ENCODE data around the gene KATNAL1.

KATNAL1 gene

DNA sequence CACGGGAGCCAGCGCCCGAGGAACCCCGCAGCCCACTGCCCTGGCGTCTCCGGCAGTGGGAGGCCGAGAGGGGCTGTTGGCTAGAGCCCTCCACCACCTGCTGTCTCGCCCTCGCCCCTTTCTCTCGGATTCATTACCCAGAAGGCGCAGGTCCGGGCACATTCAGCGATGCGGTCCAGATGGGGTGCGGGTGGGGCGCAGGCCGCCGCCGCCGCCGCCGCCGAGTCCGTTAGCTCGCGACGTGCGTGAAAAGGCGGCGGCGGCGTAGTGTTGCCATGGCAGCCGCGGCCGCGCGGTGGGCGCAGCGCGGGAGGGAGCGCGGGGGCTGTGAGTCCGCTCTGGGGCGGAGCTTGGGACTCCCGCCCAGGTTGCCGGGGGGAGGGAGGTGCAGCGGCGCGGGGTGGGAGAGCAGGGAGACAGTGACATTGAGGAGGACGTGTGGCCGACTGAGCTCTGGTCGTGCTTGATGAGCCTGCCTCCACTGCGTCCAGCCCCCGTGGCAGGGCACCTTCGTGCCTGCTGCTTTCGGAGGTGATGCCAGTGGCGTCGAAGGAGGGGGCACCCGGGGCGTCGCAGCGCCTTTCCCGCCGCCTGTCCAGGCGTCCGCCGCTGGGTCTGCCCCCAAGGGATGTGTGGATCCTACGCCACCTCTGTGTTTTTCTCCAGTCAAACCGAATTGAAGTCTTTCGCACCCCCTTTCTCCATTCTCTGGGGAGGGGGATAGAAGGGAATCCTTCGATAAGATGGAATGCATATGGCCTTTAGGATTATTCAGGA lies at the start of gene KATNAL1:
KATNAL1 (minus strand) TSS at position 358 of the 777 bp plus-strand sequence. CDS start 23,774 bp downstream, outside the sequence.
- peak; percentile 96 for DNase-seq

DNA sequence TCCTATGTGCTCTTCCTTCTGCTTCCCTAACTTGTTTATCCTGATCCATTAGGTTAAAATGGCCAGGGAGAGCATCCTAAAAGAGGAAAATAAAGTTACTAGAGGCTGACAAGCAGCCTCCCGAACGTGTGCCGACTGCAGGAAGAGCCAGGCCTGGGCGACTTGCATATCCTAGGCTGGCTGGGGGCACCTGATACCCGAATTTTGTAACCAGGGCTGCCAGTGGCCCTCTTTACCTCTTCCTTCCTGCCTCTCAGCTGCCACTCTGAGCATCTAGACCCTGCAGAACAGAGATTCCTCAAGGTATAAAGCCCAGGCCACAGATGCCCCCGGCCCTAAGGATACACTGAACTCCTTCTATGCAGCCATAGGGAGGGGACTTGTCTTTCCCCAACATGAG lies 48.5 kb upstream of the KATNAL1 start:
- DNase-seq, result no peak

DNA sequence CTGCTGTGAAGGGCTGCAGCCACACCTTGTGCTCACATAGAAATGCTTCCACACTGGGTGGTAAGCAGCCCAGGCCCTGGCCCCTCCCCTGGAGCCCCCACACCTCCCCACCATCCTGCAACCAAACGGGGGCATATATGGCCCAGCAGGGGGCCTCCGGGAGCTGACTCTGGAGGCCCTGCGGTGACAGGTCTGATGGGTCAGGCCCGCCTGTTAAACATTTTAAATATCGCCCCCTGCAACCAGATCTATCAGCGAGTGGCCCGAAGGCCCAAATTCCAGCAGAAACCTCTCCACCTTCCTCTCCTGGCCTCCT lies 48.0 kb upstream of the KATNAL1 start:
- peak; percentile 79 for DNase-seq

DNA sequence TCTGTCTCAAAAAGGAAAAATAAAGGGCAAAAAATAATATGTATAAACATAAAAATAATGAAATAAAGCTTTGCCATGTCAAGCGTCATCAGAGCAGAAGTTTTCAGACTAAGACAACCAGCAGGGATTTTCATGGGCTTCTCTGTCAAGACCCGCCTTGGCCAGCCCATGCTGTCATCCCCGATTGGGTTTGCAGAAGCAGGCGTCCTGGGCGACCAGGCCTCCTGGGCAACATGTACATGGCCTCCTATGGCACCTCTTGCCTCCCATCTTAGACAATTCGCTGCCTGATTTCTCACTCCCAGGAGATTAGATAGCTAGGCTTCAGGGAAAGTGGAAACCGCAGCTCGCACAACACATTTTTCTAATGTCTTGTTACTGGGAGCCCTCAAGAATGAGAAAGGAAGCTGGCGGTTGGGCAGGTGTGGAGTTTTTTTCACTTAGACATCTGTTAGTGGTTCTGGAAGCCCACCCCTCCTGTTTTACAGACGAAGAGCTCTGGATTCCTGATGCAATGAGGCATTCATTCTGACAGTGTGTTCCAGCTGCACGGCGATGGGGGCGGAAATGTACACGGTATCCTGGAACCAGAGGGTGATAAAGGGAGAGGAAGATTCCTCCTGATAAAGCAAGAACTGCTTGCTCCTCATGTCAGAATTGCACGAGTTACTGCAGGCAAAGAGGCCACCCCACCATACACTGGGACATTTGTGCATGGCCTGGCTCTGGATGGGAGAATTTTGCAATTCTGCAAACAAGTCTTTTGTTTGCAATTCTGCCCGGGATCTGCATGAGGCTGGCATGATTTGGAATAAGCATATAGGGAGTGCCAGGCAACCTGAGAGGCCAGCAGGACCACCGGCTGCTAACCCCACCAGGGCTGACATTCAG lies 47.4 kb upstream of the KATNAL1 start:
- DNase-seq, result no peak

DNA sequence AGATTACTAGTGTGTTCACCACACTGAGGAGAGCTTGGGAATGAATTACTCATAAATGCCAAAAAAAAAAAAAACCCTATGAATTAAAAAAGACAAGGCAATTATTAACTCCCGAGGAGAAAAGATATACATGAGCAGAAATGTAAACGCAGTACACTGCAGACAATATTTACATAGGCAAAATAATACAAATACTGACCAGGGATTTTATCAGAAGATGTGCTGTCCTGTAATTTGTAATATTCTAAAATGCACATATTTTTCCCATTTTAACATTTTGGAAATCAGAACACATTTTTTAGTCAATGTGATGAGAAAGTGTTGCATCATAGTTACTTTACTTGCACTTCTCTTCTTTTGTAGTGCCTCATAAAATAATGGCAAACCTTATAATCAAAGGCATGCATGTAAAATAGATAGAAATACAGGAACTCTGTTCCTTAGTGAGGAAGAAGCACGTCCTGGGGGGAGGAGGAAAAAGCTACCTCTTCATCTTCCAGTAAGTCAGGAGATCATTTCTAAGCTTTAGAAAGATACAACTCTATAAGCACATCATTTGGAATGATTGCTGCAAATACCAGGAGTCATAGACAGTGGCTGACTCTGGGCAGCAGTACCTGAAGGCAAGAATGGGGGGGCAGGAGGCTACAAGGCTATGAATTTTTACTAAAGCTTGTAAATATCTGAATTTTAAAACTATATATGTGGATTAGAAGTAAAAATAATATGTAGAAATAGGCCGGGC lies 46.3 kb upstream of the KATNAL1 start:
- no peak for DNase-seq

DNA sequence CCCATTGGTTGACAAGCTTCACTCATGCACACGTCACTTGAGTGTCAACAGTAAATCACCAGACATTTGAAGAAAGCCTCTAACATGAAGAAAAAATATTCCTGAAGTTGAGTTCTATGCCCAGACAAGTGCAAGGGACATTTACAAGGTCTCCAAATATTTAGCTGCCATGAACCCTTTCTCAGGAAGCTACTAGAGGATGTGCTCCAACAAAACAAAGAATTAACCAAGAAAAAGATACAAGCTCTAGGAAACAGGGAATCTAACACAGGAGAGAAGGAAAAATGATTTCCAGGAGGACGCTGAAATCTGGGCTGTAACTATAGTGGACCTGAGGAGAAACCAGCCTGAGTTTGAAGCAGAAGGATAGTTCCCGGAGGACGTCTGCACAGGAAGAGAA lies 45.7 kb upstream of the KATNAL1 start:
- DNase-seq, result no peak

DNA sequence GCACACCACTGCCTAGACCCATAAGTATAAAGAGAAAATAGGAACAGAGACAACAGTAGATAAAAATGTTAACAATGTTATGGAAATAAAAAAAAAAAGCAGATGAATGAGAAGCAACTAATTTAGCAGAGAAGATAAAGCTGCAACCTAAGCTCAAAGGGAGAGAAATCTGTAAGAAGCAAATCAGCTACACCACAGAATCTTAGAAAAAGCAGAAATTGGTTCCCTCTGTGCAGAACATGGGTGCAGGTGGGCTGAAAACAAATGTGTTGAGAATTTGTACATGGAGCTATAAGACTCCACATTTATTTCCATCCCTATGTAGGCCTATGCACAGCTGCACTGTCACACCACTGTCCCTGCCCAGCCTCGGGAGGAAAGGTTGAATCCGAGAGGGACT lies 44.8 kb upstream of the KATNAL1 start:
- no peak for DNase-seq

DNA sequence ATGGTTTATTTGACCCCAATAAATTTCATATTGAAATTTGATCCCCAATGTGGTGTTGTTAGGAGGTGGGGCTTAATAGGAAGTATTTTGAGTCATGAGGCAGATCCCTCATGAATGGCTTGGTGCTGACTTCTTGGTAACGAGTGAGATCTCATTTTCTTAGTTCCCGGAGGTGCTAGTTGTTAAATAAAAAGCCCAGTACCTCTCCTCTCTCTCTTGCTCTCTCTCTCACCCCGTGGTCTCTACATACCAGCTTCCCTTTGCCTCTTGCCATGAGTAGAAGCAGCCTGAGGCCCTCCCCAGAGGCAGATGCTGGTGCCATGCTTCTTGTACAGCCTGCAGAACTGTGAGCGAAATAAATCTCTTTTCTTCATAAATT lies 39.4 kb upstream of the KATNAL1 start:
- no peak for DNase-seq

DNA sequence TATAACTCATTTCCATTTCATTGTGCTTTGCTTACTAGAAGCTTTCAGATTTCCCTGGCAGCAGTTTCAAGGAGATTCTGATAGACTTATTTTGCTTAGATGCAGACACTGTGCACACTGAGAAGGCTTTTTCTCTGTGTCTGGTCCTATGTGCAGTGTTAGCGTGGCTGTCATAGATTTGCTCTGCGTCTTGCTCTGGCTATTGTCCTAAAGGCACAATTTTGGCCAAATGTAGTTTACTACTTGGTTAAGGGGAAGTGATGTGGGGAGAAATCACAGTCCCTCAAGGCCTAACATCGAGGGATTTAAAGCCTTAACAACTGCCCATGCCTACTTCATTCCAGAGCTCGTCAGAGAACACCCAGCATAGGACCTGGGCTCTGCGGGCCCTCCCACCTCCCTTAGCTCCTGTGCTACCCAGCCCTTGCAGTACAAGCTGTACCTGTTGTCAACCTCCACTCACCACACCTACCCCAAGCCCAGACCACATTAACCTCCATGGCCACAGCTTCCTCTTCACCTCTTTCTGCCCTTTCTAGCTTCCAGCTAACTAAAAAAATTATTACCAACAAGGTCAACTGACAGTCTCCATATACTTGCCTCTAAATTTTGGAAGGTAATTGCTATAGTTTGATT lies 38.9 kb upstream of the KATNAL1 start:
- DNase-seq, result no peak

DNA sequence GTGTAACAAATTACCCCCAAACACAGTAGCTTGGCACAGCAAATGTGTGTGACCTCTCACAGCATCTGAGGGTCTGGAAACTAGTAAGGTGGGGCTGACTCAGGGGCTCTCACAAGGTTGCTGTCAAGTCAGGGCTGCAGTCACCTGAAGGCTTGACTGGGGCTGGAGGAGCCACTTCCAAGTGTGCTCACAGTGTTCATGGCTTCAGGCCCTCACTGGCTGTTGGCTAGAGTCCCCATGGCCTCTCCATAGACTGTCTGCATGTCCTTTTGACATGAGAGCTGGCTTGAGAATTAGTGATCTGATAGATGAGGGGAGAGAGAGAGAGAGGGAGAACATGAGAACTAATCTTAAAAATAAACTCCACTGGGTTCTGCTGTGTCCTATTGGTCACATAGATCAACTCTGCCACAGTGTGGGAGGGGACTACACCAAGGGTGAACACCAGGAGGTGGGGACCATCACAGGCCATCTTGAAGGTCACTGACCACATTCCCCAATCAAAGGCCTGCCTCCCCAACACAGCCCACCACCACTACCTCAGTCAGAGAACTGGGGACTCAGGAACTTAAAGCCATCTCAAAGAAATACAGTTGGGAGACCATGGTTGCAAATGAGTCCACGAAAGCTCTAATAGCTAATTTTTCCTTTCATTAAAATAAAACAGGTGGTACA lies 38.2 kb upstream of the KATNAL1 start:
- no peak for DNase-seq

DNA sequence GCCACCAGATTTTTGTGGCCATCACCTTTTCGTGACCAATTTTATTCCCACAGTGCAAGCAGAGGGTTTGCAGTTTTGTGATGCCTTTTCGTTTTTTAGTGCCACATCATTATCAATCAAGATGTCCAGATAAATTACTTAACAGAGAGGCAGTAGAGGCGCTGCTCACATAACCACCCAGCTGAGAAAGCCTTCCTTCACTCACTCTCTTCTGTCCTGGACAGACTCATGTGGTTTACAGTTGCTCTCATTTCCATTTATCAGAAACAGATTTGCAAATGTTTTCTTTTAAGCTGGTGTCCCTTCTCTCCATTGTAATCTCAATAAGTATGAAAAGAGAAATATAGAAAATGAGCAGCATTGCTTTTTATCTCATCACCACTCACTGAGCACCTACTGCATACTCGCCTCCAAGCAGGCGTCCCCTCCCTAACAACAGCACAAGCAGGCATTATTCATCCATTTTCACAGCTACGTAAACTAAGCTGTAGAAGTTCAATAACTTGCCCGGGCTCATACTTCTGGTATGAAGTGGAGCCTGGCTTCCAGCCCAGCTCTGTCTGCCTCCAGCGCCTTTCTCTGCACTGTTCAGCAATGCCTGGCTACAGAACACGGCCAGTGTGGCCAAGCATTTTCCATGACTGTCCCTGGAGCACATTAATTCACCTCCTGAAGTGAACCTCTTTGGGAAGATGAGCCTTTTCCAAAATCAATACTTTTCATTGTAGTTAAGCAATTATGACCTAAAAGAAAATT lies 34.6 kb upstream of the KATNAL1 start:
- DNase-seq, result no peak

DNA sequence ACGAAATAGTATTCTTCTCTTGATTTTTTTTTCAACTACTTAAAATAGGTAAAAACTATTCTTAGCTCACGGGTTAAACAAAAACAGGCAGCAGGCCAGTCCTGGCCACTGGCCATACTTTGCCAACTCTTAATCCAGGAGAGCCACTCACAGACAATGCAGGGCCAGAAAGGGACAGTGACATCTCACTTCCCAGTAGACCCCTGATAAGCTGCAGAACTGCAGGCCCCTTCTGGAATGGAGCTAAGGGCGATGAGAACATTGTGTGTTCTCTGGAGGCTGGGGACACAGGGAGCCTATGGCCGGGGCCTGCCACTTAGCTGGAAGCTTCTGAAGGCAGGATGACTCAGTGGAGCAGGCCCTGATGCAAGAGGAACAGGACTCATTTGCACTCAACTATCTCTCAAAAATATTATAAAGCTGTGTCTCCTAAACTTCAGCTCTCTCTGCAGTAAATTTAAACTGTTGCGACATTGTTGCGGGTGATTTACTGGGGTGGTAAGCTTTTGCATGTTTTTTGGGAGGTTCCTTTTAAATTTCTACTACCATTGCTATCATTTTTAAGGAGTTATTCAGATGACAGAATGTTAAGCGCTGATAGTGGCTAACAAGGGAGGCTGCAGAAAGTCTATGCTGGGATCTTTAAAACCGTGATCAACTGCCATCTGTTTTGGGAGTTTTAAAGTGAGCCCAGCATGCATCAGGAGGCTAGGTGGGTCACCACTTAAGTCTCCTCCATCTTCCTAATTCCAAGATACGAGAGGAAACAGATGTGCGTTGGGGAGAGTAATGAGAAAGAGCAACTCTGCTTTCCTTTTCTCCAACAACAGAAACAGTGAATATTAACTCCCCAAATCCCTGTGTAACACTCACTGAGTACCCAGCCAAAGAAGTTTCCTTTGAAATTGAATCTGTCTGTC lies 33.2 kb upstream of the KATNAL1 start:
- peak; percentile 74 for DNase-seq

DNA sequence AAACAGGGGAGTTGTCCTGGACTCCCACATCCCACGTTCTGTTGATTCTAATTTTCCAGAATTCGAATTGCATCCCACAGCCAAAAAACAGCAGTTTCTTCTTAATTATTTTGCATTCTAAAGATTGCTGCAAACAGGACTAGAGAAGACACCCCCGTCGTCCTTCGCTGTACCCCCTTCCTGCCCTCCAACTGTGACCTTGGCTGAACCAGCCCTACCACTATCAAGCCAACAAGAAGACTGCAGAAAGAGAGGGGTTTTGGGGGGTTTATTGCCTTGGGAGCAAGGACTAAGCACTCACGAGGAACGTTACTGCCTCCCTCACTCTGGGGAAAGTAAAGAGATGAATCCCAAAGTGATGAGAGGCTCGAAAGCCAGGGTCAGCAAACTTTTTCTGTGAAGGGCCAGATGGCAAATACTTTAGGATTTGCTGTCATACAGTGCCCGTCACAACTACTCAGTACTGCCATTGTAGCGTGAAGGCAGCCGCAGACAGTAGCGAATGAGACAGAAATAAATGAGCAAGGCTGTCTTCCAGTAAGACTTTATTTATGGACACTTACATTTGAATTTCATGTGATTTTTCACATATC lies 32.5 kb upstream of the KATNAL1 start:
- DNase-seq, result no peak

DNA sequence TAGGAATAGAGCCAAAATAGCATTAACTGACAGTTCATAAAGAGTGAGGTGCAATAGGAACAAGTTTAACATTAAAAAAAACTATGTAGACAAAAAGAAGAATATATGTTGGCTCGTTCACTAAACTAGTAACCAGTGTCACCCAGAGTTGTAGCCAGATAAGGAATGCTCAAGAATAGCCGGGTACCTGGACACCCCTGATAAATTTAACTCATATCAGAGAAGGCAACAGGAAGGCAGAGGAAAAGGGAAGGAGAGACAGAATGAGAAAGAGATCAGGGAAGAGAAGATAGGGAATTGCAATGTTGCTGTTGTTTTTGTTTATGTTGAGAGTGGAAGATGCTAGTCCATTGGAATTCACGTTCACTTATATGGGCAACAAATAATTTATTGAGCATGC lies 31.6 kb upstream of the KATNAL1 start:
- DNase-seq, result no peak

DNA sequence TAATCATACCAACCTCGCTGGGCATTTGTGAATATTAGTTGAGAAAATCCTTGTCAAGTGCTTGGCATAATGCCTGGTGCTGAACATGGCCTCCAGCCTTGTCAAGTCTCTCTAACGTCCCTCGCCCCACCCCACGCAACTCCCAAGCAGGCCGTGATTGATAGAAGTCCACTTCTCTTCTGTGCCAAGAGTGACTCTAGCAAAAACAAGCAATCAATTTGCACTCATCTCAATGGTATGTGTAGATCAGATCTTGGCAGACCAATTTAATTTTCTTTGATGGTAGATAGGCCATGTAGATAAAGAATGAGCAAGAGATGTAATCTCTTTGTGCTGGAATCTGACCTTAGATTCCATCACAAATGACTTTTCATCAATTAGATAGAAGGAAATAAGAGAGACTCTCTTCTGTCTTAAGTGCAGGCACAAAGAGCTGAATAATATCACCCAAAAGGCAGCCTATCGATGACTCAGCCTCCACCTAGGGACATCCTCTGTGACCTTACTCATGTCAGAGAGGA lies 31.0 kb upstream of the KATNAL1 start:
- no peak for DNase-seq

DNA sequence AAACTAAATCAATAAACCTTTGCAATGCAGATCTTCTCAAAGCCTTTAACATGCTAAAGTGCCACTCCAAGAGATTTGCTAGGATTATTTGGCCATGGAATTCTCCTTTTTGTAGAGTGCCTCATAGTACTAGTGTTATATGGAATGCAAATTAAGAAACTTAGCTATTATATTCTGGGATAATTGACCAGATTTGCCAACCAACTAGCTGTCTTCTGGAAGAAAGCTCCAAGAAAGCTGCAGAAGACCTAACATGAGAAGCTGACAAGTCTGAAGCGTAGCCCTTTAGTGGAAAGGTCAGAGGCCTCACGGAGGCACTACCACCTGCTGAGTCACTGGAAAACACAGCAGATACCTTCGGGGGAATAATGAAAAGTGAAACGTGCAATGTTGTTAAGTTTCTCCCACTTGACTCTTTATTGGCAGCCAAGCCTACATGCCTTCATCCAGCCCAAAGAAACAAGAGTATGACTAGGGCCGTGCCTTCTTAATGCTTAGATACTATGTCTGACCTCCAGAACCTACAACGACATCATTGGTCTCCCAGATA lies 29.8 kb upstream of the KATNAL1 start:
- DNase-seq, result no peak

DNA sequence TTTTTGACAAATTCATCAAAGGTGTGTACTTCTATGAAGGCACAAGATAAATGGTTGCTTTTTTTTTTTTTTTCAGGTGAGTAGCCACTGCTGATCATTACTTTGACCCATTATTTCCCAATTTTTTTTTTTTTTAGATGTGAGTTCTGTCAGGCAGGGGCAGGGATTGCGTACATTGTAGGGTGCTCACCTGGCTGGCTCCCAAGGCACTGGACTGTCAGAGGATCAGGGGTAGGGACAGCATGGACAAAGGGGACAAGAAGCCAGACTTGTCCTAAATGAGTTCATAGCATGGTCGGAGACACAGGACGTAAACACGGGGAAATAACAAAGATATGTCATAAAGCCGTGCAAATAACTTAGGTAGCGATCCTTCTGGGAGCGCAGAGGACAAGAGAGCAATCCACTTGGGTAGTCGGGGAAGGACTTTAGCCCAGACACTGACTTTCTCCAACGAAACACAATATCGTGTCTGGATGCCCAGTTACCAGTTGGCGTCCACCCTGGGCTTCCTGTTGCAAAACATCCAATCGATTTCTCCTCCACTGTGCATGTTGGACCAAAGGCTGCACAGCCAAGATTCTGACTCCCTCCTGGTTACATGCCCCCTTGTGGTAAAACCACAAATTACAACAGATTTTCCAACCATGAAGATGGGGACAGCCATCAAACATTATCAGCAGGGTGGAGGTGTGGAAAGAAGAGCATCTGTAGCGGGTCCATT lies 27.5 kb upstream of the KATNAL1 start:
- peak; percentile 80 for DNase-seq

DNA sequence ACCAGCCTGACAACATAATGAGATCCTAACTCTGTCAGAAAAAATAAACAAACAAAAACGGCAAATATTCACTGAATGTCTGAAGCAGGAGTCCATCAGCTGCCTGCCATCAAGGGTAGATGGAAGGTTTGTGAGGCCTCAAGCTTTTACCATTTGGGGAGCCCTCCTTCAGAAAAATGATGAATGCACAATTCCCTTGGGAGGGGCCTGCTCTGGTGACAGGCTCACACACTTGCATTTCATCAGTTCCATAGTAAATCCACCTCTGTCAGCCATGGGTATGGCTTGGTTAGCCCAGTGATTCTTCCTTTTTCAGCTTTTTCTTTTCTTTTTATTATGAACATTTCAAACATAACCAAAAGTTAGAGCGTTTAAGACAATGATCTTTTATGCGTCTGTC lies 26.3 kb upstream of the KATNAL1 start:
- peak; percentile 16 for DNase-seq

Data from NCI-H82 (cell line).